ENCODE data around the gene FBXL19.

DNA sequence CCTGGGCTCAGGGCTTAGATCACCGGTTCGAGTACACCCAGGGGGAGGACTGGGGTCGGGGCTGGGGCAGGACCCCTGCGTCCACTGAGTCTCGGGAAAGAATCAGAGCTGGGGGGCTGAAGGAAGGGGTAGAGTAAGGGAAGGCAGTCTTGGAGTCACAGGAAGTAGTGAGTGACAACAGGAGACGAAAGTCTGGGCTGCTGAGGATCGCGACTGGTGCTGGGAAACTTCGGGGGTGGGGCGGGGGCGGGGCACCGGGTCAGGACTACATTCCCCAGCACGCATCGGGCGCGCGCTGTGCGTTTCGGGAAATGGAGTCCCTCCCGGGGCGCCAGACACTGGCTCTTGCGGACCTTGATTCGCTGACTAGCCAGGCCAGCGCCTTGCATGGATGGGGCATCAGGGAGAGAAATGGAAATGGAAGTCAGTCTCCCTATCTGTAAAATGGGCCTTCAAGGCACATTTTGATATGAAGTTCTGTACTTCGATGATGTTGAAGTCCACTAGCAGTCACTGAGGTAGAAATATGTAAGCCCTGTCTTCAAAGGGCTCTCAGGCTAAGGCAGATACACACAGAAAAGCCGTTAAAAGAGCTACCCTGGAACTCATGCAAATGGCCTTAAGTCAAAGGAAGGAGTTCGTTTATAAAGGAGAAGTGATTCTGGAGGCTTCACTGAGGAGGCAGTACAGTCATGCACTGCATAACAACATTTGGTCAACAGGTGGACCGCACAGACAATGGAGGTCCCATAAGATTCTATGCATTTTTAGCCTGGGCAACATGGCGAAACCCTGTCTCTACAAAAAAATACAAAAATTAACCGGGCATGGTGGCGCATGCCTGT is 26.3 kb upstream of the FBXL19 start:
- TF ChIP-seq NR3C1 (IDR thresholded peaks at IDR 0.05) (no peak), CTCF (IDR thresholded peaks at IDR 0.05) (no peak), HOXA7 (CRISPR knock-in tag; IDR thresholded peaks at IDR 0.05) (no peak), MAFK (IDR thresholded peaks at IDR 0.05; ENCODE audit: partially characterized antibody) (peak; percentile 40), POLR2A (IDR thresholded peaks at IDR 0.05; ENCODE audit: low read length) (no peak)

Data from A549 (cell line).